Peyer's patch (tissue), 4 donors: Measurements from ENCODE around the gene JOSD2. TPM values are rescaled to one million over a fixed set of nuclear protein-coding genes. Genes with fewer than 3 reads are reported as not detected.

ENCODE experiments used
- DNase-seq, 3 donors: peaks; one replicate each; pipeline ENCODE4 v3.0.0-alpha.2; 2017 to 2019
- H3K27ac ChIP-seq, 4 donors: fragments of 200-600 bp; sonication (generic); one replicate each; pipeline ENCODE4 v1.5.1; 2016 to 2019
- H3K27me3 ChIP-seq, 2 donors: fragments of 200-600 bp; sonication (generic); one replicate each; pipeline ENCODE4 v1.5.1; 2019
- H3K36me3 ChIP-seq, 3 donors: fragments of 200-600 bp; sonication (generic); one replicate each; pipeline ENCODE4 v1.5.1; 2016 to 2019
- H3K4me1 ChIP-seq, 4 donors: fragments of 200-600 bp; sonication (generic); one replicate each; pipeline ENCODE4 v1.5.1; 2016 to 2019
- H3K4me3 ChIP-seq, 4 donors: fragments of 200-600 bp; sonication (generic); 1 replicate in 3 of 4; 2 replicates in 1 of 4; pipeline ENCODE4 v1.5.1; 2016 to 2019; ENCODE audit warnings: mild to moderate bottlenecking in 1 of 4
- H3K9me3 ChIP-seq, 4 donors: fragments of 200-600 bp; sonication (generic); one replicate each; pipeline ENCODE4 v1.5.1; 2016 to 2019; ENCODE audit warnings: mild to moderate bottlenecking in 1 of 4
- POLR2A ChIP-seq, 2 donors: fragments of 450-650 bp; IDR thresholded peaks; one replicate each; pipeline ENCODE4 v1.5.1; 2017; ENCODE audit warnings: antibody characterized with exemption in 2 of 2, mild to moderate bottlenecking in 2 of 2, moderate library complexity in 2 of 2
- total RNA-seq, 4 donors: library from RNA; depleted of rRNA; stranded (reverse); fragments of >200 nt; gene quantifications; one replicate each; pipeline ENCODE4 v1.1.0, GENCODE V29; 2016
- TF ChIP-seq, protein P1 (sequence below), 6 experiments: fragments of 450-650 bp in 4 of 6; fragments of 200-600 bp in 2 of 6; sonication (generic) in 1 of 6; IDR thresholded peaks; one replicate each; pipeline ENCODE4 v1.5.1; 2017 to 2019; ENCODE audit warnings: antibody characterized with exemption in 6 of 6, mild to moderate bottlenecking in 3 of 6, moderate library complexity in 1 of 6

The JOSD2 gene
- total RNA-seq, 4 donors from 2014 or later, result 10.7 to 41.3 (median 26.6) TPM

DNA sequence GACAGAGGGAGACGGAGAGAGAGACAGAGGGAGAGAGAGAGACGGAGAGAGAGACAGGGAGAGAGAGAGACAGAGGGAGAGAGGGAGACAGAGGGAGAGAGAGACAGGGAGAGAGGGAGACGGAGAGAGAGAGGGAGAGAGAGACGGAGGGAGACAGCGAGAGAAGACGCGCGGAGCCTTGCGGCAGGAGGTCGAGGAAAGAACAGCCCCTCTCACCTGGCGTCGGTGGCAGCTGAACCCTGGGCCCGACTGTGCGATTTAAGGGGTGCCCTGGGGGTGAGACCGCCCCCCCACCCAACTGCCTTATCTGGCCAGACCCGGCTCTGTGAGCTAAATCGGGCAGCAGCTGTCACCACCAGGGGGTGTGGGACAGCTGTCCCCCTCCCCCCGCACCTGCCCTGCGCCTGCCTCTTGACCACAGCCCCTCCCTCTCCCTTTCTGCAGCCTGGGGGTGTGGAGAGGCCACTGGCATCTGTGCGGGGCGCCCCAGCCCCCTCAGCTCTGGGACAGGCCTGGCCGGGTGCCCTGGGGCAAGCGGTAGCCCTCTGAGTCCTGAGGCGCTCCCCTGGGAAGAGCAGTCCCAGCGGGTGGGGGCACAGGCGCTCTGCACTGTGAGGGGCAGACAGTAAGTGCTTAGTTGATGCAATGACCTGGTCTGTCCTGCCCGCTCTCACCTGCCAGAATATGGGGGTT, 10.8 kb downstream of the JOSD2 start:
- peak in 1 of 3 donors; percentile 42 for DNase-seq
- TF ChIP-seq POLR2A (IDR thresholded peaks at IDR 0.05), result no peak
- TF ChIP-seq, protein P1, sequence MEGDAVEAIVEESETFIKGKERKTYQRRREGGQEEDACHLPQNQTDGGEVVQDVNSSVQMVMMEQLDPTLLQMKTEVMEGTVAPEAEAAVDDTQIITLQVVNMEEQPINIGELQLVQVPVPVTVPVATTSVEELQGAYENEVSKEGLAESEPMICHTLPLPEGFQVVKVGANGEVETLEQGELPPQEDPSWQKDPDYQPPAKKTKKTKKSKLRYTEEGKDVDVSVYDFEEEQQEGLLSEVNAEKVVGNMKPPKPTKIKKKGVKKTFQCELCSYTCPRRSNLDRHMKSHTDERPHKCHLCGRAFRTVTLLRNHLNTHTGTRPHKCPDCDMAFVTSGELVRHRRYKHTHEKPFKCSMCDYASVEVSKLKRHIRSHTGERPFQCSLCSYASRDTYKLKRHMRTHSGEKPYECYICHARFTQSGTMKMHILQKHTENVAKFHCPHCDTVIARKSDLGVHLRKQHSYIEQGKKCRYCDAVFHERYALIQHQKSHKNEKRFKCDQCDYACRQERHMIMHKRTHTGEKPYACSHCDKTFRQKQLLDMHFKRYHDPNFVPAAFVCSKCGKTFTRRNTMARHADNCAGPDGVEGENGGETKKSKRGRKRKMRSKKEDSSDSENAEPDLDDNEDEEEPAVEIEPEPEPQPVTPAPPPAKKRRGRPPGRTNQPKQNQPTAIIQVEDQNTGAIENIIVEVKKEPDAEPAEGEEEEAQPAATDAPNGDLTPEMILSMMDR (IDR thresholded peaks at IDR 0.05), result peak in 1 of 6 experiments; percentile 11
- Histone ChIP-seq H3K9me3 (no peaks in the 10 kb centered on the region), H3K27me3 (no peaks in the 10 kb centered on the region), H3K27ac (no peak overlapping the region), H3K4me3 (no peak overlapping the region), H3K36me3 (no peaks in the 10 kb centered on the region), H3K4me1 (no peaks in the 10 kb centered on the region)

DNA sequence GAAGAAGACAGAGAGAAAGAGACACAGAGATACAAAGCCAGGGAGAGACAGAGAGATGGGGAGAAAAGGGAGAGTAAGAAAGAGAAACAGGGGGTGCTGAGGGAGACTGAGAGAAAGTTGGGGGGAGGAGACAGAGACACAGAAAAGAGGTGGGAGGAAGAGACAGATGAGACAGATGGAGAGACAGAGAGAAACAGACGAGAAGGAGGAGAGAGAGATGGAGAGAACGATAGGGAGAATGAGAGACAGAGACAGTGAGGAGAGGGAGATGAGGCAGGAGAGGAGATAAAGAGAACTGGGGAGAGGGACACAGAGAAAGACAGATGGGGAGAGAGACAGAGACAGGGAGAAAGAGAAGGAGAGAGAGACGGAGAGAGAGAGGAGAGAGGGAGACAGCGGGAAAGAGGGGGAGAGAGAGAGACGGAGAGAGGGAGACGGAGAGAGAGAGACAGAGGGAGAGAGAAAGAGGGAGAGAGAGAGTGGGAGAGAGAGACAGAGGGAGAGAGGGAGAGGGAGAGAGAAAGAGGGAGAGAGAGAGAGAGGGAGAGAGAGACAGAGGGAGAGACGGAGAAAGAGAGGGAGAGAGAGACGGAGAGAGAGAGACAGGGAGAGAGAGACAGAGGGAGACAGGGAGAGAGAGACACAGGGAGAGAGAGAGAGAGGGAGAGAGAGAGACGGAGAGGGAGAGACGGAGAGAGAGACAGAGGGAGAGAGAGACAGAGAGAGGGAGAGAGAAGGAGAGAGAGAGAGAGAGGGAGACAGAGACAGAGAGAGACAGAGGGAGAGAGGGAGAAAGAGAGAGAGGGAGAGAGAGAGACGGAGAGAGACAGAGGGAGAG, 12.6 kb downstream of the JOSD2 start:
- DNase-seq, result no peak
- TF ChIP-seq POLR2A (IDR thresholded peaks at IDR 0.05), result no peak
- TF ChIP-seq, protein P1 (IDR thresholded peaks at IDR 0.05), result no peak
- Histone ChIP-seq H3K4me3 (no peak overlapping the region), H3K27me3 (no peaks in the 10 kb centered on the region), H3K4me1 (no peaks in the 10 kb centered on the region), H3K27ac (no peak overlapping the region), H3K36me3 (no peaks in the 10 kb centered on the region), H3K9me3 (no peaks in the 10 kb centered on the region)

DNA sequence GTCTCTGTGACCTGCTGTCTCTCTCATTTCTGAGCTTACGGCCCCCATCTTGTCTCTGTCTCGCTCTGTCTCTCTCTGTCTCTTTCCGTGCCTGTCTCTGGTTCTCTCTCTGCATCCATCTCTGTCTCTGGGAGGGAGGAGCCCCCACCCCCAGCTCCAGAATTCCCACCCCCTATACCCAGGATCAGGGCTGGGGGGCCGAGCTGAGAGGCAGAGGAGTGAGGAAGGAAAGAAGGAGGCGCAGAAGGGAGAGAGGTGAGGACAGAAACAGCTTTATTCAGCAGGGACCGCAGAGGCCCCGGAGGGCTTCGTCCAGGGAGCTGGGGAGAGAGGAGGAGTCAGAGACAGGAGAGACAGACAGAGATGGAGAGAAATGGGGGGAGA, 14.0 kb downstream of the JOSD2 start:
- no peak overlapping the region for H3K27ac ChIP-seq
- no peak overlapping the region for H3K4me3 ChIP-seq
- peak in 1 of 3 donors; percentile 25 for DNase-seq
- TF ChIP-seq, protein P1 (IDR thresholded peaks at IDR 0.05), result no peak
- TF ChIP-seq POLR2A (IDR thresholded peaks at IDR 0.05), result no peak
- H3K36me3 ChIP-seq, result no peaks in the 10 kb centered on the region
- no peaks in the 10 kb centered on the region for H3K4me1 ChIP-seq
- no peaks in the 10 kb centered on the region for H3K27me3 ChIP-seq
- H3K9me3 ChIP-seq, result no peaks in the 10 kb centered on the region

DNA sequence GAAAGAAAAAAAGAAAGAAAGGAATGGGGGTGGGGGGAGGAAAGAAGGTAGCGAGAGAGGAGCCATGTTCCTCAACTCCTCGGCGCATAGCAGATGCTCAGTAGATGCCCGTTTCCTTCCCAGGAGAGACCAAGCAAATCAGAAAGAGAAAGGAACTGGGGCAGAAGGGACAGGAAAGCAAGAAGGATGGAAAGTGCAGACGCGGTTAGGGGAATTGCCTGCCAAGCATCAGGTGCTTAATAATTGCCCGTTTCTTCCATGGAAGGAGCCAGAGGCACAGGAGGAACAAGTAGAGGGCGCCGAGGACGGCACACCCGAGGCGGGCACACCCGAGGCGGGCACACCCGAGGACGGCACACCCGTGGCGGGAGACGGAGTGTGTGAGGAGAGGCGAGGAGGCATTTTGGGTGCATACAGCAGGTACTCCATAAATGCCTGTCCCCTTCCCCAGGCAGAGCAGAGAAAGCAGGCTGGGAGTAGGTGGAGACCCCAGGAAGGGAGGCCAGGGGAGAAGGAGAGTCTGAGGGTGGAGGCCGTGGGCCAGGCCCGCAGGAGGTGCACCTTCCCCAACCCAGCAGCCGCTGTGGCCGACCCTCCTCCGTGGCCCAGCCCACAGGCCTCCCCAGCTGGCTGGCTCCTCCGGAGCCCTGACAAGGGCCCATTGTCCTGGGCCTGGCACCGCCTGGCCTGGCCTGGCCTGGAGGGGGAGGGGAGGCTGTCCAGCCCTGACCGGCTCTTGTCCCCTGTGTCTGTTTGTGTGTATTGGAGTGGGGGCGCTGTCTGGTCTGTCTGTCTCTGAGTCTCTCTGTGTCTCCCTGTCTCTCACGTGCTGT, 14.6 kb downstream of the JOSD2 start:
- peak in 1 of 3 donors; percentile 37 for DNase-seq
- Histone ChIP-seq H3K27ac (no peak overlapping the region), H3K9me3 (no peaks in the 10 kb centered on the region), H3K4me1 (no peaks in the 10 kb centered on the region), H3K36me3 (no peaks in the 10 kb centered on the region), H3K27me3 (no peaks in the 10 kb centered on the region), H3K4me3 (no peak overlapping the region)
- TF ChIP-seq, protein P1 (IDR thresholded peaks at IDR 0.05), result no peak

DNA sequence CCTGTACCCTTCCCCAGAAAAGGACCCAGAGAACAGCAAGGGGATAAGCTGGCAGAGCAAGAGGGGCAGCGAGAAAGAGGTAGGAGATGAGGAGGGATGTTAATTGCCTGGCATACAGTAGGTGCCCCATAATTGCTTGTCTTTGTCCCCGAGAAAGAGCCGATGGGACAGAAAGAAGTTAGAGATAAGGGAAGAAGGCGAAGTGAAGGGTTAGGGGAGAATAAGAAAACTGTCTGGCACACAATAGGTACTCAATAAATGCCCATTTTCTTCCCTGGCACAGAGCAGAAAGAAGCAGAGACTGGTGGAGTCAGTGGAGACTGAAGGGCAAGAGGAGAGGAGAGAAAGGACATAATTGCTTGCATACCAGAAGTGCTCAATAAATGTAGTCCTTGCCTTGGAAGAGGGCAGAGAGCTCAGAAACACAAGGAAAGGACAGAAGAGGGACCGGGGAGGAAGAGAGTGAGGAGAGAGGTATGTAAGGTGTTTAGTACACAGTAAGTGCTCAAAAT, 15.9 kb downstream of the JOSD2 start:
- no peak for DNase-seq
- H3K36me3 ChIP-seq, result no peaks in the 10 kb centered on the region
- H3K4me1 ChIP-seq, result no peaks in the 10 kb centered on the region
- H3K9me3 ChIP-seq, result no peaks in the 10 kb centered on the region
- TF ChIP-seq, protein P1 (IDR thresholded peaks at IDR 0.05), result no peak
- no peak for TF ChIP-seq POLR2A (IDR thresholded peaks at IDR 0.05)
- H3K27ac ChIP-seq, result no peak overlapping the region
- no peaks in the 10 kb centered on the region for H3K27me3 ChIP-seq
- no peak overlapping the region for H3K4me3 ChIP-seq
